HCT116 (cell line): ENCODE results near the gene CFB. TPM values are rescaled to one million over a fixed set of nuclear protein-coding genes. Genes with fewer than 3 reads are reported as not detected.

Source experiments
- ATAC-seq: fragments of 200-7000 bp; cut with Tn5 transposase; 2 replicates; pipeline ENCODE4 v1.9.1; 2020; ENCODE audit warnings: mild to moderate bottlenecking, moderate library complexity
- BruUV-seq: library from RNA; stranded (reverse); fragments of 400-500 nt; replicated peaks from 2 replicates; lab custom pipeline; 2021; lab: Mats Ljungman, UMichigan
- CTCF ChIA-PET: fragments of 300-600 bp; sonication (Branson Sonifier 250); formaldehyde crosslinking; loops from one replicate; lab custom pipeline; 2021; ENCODE audit warnings: antibody characterized with exemption; lab: Charles Lee
- POLR2A ChIA-PET: fragments of 300-600, 350-600 bp; sonication (Branson Sonifier 250); formaldehyde crosslinking; loops from one replicate; lab custom pipeline; 2021; ENCODE audit warnings: antibody characterized with exemption; lab: Charles Lee
- RAD21 ChIA-PET, 2 experiments: fragments of 300-600 bp; sonication (Branson Sonifier 250); formaldehyde crosslinking; loops; one replicate each; lab custom pipeline; 2023; ENCODE audit warnings: low total read pairs in 2 of 2; ENCODE audit not compliant: uncharacterized antibody in 2 of 2, unreplicated experiment in 2 of 2, low non-redundant PET in 1 of 2; lab: Charles Lee
- DNase-seq: peaks from one replicate; pipeline ENCODE4 v3.0.0-alpha.2; 2010; ENCODE audit warnings: low read depth, low spot score
- H2AFZ ChIP-seq: fragments of 200-600 bp; shearing (Covaris generic), sonication (generic); 2 replicates; pipeline ENCODE4 v1.6.1; 2017; ENCODE audit warnings: low read depth, mixed run types, mixed read lengths, antibody characterized with exemption, low read length; ENCODE audit not compliant: poor library complexity, severe bottlenecking
- H3K27ac ChIP-seq: 2 replicates; pipeline ENCODE4 v1.5.1; 2012; ENCODE audit warnings: low read depth, low read length
- H3K27me3 ChIP-seq: fragments of 200-600 bp; sonication (generic); 2 replicates; pipeline ENCODE4 v1.6.1; 2016; ENCODE audit warnings: mixed run types, low read length, mixed read lengths; ENCODE audit not compliant: insufficient read depth
- H3K36me3 ChIP-seq, 2 experiments: fragments of 200-500 bp in 1 of 2; fragments of 200-600 bp in 1 of 2; sonication (Bioruptor generic) in 1 of 2; sonication (generic) in 1 of 2; 2 replicates each; pipeline versions ENCODE4 v1.5.1 to v1.6.1; 2014 to 2016; ENCODE audit warnings: low read length in 2 of 2, inconsistent platforms in 1 of 2, mixed read lengths in 1 of 2, mixed run types in 1 of 2; ENCODE audit not compliant: insufficient read depth in 2 of 2, control insufficient read depth in 1 of 2
- H3K4me1 ChIP-seq, 2 experiments: fragments of 200-600 bp in 1 of 2; sonication (generic) in 1 of 2; 2 replicates each; pipeline versions ENCODE4 v1.5.1 to v1.6.1; 2012 to 2017; ENCODE audit warnings: low read length in 2 of 2, inconsistent platforms in 1 of 2, mild to moderate bottlenecking in 1 of 2, mixed read lengths in 1 of 2, mixed run types in 1 of 2, moderate library complexity in 1 of 2; ENCODE audit not compliant: insufficient read depth in 2 of 2, control insufficient read depth in 1 of 2
- H3K4me2 ChIP-seq: fragments of 200-600 bp; sonication (generic); 2 replicates; pipeline ENCODE4 v1.6.1; 2017; ENCODE audit warnings: mixed run types, low read length, mixed read lengths
- H3K4me3 ChIP-seq, 2 experiments: fragments of 200-600 bp in 1 of 2; sonication (generic) in 1 of 2; replicated peaks in 1 of 2; 2 replicates each; pipeline ENCODE4 v1.5.1; 2011 to 2016; ENCODE audit warnings: low read length in 2 of 2, control low read depth in 1 of 2, low read depth in 1 of 2, mild to moderate bottlenecking in 1 of 2, mixed read lengths in 1 of 2, mixed run types in 1 of 2
- H3K79me2 ChIP-seq: fragments of 200-600 bp; sonication (generic); 2 replicates; pipeline ENCODE4 v1.6.1; 2017; ENCODE audit warnings: mild to moderate bottlenecking, mixed run types, low read length, moderate library complexity, mixed read lengths; ENCODE audit not compliant: insufficient read depth
- H3K9ac ChIP-seq: fragments of 200-600 bp; sonication (generic); 2 replicates; pipeline ENCODE4 v1.6.1; 2016; ENCODE audit warnings: low read length, mixed read lengths
- H3K9me2 ChIP-seq: fragments of 200-600 bp; sonication (generic), shearing (Covaris generic); 2 replicates; pipeline ENCODE4 v1.6.1; 2017; ENCODE audit warnings: mixed run types, mild to moderate bottlenecking, moderate library complexity; ENCODE audit not compliant: insufficient read depth
- H3K9me3 ChIP-seq, 2 experiments: fragments of 200-500 bp in 1 of 2; fragments of 200-600 bp in 1 of 2; sonication (Bioruptor generic) in 1 of 2; sonication (generic) in 1 of 2; 2 replicates each; pipeline ENCODE4 v1.6.1; 2014 to 2017; ENCODE audit warnings: low read length in 2 of 2, mixed read lengths in 2 of 2, inconsistent platforms in 1 of 2, low read depth in 1 of 2, mild to moderate bottlenecking in 1 of 2, mixed run types in 1 of 2, moderate library complexity in 1 of 2; ENCODE audit not compliant: control insufficient read depth in 1 of 2, insufficient read depth in 1 of 2
- H4K20me1 ChIP-seq: fragments of 200-600 bp; sonication (generic), shearing (Covaris generic); 2 replicates; pipeline ENCODE4 v1.6.1; 2017; ENCODE audit warnings: mixed run types, mild to moderate bottlenecking, moderate library complexity; ENCODE audit not compliant: insufficient read depth
- CBX3 ChIP-seq: IDR thresholded peaks from 2 replicates; pipeline ENCODE4 v1.6.1; 2012; ENCODE audit warnings: low read depth
- CEBPB ChIP-seq: IDR thresholded peaks from 2 replicates; pipeline ENCODE4 v1.6.1; 2012; ENCODE audit warnings: low read depth
- EGR1 ChIP-seq: IDR thresholded peaks from 2 replicates; pipeline ENCODE4 v1.6.1; 2012; ENCODE audit warnings: low read depth
- ELF1 ChIP-seq: IDR thresholded peaks from 2 replicates; pipeline ENCODE4 v1.6.1; 2012; ENCODE audit warnings: low read depth, borderline replicate concordance
- JUND ChIP-seq: IDR thresholded peaks from 2 replicates; pipeline ENCODE4 v1.6.1; 2012
- POLR2A ChIP-seq: IDR thresholded peaks from 2 replicates; pipeline ENCODE4 v1.7.0; 2011; ENCODE audit warnings: borderline replicate concordance; ENCODE audit not compliant: insufficient read depth, insufficient read length; ENCODE audit errors: extremely low read depth
- POLR2AphosphoS5 ChIP-seq: IDR thresholded peaks from 2 replicates; pipeline ENCODE4 v1.6.1; 2011; ENCODE audit warnings: mild to moderate bottlenecking, low read depth, low read length, moderate library complexity
- RAD21 ChIP-seq: IDR thresholded peaks from 2 replicates; pipeline ENCODE4 v1.6.1; 2012; ENCODE audit warnings: low read depth, mild to moderate bottlenecking
- SIN3A ChIP-seq: IDR thresholded peaks from 2 replicates; pipeline ENCODE4 v1.6.1; 2012; ENCODE audit warnings: low read depth
- SP1 ChIP-seq: IDR thresholded peaks from 2 replicates; pipeline ENCODE4 v1.6.1; 2012; ENCODE audit warnings: low read depth
- SRF ChIP-seq: IDR thresholded peaks from 2 replicates; pipeline ENCODE4 v1.6.1; 2012; ENCODE audit warnings: low read depth
- TCF7L2 ChIP-seq: IDR thresholded peaks from 2 replicates; pipeline ENCODE4 v1.7.0; 2011; ENCODE audit warnings: borderline replicate concordance, inconsistent platforms; ENCODE audit not compliant: insufficient read depth, insufficient read length; ENCODE audit errors: extremely low read depth
- ZFX ChIP-seq: fragments of 450-650 bp; IDR thresholded peaks from 2 replicates; pipeline ENCODE4 v1.6.1; 2017
- ZNF274 ChIP-seq: fragments of 200-500 bp; sonication (Bioruptor generic); IDR thresholded peaks from 2 replicates; pipeline ENCODE4 v1.6.1; 2014; ENCODE audit warnings: mild to moderate bottlenecking, low read depth, low read length, inconsistent platforms
- intact Hi-C: fragments of 100-400 bp; cut with micrococcal nuclease; formaldehyde crosslinking; loops from 2 replicates; pipeline ENCODE4 v1.10.0; 2022
- total RNA-seq: library from RNA; stranded (reverse); gene quantifications from one replicate; pipeline ENCODE4 v1.2.1, GENCODE V29; 2021; ENCODE audit not compliant: unreplicated experiment
- TF ChIP-seq, protein P1 (sequence below): IDR thresholded peaks from 2 replicates; pipeline ENCODE4 v1.6.1; 2012; ENCODE audit warnings: low read depth
- TF ChIP-seq, protein P2 (sequence below): IDR thresholded peaks from 2 replicates; pipeline ENCODE4 v1.6.1; 2012
- TF ChIP-seq, protein P3 (sequence below): IDR thresholded peaks from 2 replicates; pipeline ENCODE4 v1.6.1; 2011; ENCODE audit warnings: mild to moderate bottlenecking, low read length, moderate library complexity; ENCODE audit not compliant: insufficient replicate concordance; ENCODE audit errors: extremely low read depth

CFB gene
- total RNA-seq, 1 experiment from 2014 or later: 1.5 TPM

DNA sequence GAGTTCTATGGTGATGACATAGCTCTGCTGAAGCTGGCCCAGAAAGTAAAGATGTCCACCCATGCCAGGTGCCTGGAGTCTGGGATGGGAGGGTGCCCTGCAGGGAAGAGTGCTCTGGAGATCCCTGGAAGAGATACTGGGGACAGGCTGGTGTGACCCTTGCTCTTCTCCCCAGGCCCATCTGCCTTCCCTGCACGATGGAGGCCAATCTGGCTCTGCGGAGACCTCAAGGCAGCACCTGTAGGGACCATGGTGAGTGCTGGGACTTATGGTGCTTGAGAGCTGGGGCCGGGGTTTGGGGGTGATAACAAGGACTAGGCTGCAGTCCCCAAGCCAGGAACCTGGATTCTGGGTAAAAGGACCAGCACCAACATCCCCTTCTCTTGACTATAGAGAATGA lies 2.2 kb upstream of the CFB start:
- H3K27ac ChIP-seq: no peak overlapping the region
- BruUV-seq: no TSS peak
- no peaks in the 10 kb centered on the region for H4K20me1 ChIP-seq
- H3K4me2 ChIP-seq: no peak overlapping the region
- no peaks in the 10 kb centered on the region for H3K9me3 ChIP-seq
- H3K9ac ChIP-seq: no peak overlapping the region
- peaks cover 14 to 50% of the 10 kb centered on the region in 2 experiments; a peak in 3 of 4 replicates for H3K4me1 ChIP-seq
- TF ChIP-seq POLR2AphosphoS5: no peak
- no peak for TF ChIP-seq RAD21
- TF ChIP-seq TCF7L2: no peak
- no peak for TF ChIP-seq SIN3A
- no peak for TF ChIP-seq SP1
- TF ChIP-seq CBX3: no peak
- TF ChIP-seq ZNF274: no peak
- TF ChIP-seq ELF1: no peak
- no peak for TF ChIP-seq ZFX
- TF ChIP-seq, protein P1, sequence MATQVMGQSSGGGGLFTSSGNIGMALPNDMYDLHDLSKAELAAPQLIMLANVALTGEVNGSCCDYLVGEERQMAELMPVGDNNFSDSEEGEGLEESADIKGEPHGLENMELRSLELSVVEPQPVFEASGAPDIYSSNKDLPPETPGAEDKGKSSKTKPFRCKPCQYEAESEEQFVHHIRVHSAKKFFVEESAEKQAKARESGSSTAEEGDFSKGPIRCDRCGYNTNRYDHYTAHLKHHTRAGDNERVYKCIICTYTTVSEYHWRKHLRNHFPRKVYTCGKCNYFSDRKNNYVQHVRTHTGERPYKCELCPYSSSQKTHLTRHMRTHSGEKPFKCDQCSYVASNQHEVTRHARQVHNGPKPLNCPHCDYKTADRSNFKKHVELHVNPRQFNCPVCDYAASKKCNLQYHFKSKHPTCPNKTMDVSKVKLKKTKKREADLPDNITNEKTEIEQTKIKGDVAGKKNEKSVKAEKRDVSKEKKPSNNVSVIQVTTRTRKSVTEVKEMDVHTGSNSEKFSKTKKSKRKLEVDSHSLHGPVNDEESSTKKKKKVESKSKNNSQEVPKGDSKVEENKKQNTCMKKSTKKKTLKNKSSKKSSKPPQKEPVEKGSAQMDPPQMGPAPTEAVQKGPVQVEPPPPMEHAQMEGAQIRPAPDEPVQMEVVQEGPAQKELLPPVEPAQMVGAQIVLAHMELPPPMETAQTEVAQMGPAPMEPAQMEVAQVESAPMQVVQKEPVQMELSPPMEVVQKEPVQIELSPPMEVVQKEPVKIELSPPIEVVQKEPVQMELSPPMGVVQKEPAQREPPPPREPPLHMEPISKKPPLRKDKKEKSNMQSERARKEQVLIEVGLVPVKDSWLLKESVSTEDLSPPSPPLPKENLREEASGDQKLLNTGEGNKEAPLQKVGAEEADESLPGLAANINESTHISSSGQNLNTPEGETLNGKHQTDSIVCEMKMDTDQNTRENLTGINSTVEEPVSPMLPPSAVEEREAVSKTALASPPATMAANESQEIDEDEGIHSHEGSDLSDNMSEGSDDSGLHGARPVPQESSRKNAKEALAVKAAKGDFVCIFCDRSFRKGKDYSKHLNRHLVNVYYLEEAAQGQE: no peak
- TF ChIP-seq CEBPB: no peak
- TF ChIP-seq, protein P2, sequence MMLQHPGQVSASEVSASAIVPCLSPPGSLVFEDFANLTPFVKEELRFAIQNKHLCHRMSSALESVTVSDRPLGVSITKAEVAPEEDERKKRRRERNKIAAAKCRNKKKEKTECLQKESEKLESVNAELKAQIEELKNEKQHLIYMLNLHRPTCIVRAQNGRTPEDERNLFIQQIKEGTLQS: no peak
- TF ChIP-seq POLR2A: no peak
- TF ChIP-seq SRF: no peak
- TF ChIP-seq, protein P3, sequence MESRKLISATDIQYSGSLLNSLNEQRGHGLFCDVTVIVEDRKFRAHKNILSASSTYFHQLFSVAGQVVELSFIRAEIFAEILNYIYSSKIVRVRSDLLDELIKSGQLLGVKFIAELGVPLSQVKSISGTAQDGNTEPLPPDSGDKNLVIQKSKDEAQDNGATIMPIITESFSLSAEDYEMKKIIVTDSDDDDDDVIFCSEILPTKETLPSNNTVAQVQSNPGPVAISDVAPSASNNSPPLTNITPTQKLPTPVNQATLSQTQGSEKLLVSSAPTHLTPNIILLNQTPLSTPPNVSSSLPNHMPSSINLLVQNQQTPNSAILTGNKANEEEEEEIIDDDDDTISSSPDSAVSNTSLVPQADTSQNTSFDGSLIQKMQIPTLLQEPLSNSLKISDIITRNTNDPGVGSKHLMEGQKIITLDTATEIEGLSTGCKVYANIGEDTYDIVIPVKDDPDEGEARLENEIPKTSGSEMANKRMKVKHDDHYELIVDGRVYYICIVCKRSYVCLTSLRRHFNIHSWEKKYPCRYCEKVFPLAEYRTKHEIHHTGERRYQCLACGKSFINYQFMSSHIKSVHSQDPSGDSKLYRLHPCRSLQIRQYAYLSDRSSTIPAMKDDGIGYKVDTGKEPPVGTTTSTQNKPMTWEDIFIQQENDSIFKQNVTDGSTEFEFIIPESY: no peak
- TF ChIP-seq EGR1: no peak
- TF ChIP-seq JUND: no peak
- no peak for DNase-seq
- ChIA-PET CTCF (interaction anchor here (1.3 kb wide), 1 partner anchor 8 kb away, joined by 5 read pairs; no protein-coding TSS in a partner anchor), POLR2A (no interaction called here), RAD21 (no interaction called here)
- no peaks in the 10 kb centered on the region; the same call in 1 of the 2 replicates for H3K9me2 ChIP-seq
- intact Hi-C loops: no loop called here
- H3K27me3 ChIP-seq: no peaks in the 10 kb centered on the region
- ATAC-seq: no peak
- no peak overlapping the region for H3K4me3 ChIP-seq
- H3K79me2 ChIP-seq: no peaks in the 10 kb centered on the region
- H2AFZ ChIP-seq: no peak overlapping the region
- H3K36me3 ChIP-seq: no peaks in the 10 kb centered on the region
